HEK293 (cell line): Measurements from ENCODE around the gene SNAP47.

ENCODE experiments used
- CTCF ChIA-PET: fragments of 350-600 bp; formaldehyde crosslinking; extraction: SDS; loops from one replicate; lab custom pipeline; 2021; ENCODE audit warnings: antibody characterized with exemption; lab: Yijun Ruan, JAX
- POLR2A ChIA-PET: fragments of 300-600 bp; formaldehyde crosslinking; extraction: SDS; loops from one replicate; lab custom pipeline; 2020; ENCODE audit warnings: antibody characterized with exemption, inconsistent platforms; lab: Yijun Ruan, JAX
- H3K27ac ChIP-seq: fragments of 200-500 bp; sonication (Bioruptor generic); 2 replicates; pipeline ENCODE4 v1.5.1; 2014; ENCODE audit warnings: low read depth, low read length, control low read depth, inconsistent platforms; ENCODE audit errors: extremely low read depth
- H3K36me3 ChIP-seq, 2 experiments: fragments of 200-500 bp in 1 of 2; sonication (Bioruptor generic) in 1 of 2; 1 replicate in 1 of 2; 2 replicates in 1 of 2; pipeline ENCODE4 v1.5.1; 2014 to 2017; ENCODE audit warnings: inconsistent platforms in 2 of 2, low read length in 2 of 2; ENCODE audit not compliant: control insufficient read depth in 2 of 2, insufficient read depth in 1 of 2
- H3K4me1 ChIP-seq: fragments of 200-500 bp; sonication (Bioruptor generic); 2 replicates; pipeline ENCODE4 v1.5.1; 2014; ENCODE audit warnings: mild to moderate bottlenecking, low read length, inconsistent platforms; ENCODE audit not compliant: control insufficient read depth, insufficient read depth
- H3K4me3 ChIP-seq: 2 replicates; pipeline ENCODE4 v1.5.1; 2011; ENCODE audit warnings: low read depth, mild to moderate bottlenecking, control low read depth, low read length, moderate library complexity
- H3K9me3 ChIP-seq: fragments of 200-500 bp; sonication (Bioruptor generic); 2 replicates; pipeline ENCODE4 v1.5.1; 2014; ENCODE audit warnings: low read depth, low read length, inconsistent platforms; ENCODE audit not compliant: control insufficient read depth, insufficient read depth
- BCL11A ChIP-seq: fragments of 450-650 bp; formaldehyde crosslinking; IDR thresholded peaks from 2 replicates; pipeline ENCODE4 v1.5.1; 2016; ENCODE audit warnings: low read depth, missing biosample characterization, missing genetic modification characterization
- EGR2 ChIP-seq: fragments of 450-650 bp; formaldehyde crosslinking; IDR thresholded peaks from 2 replicates; pipeline ENCODE4 v1.5.1; 2016; ENCODE audit warnings: low read depth, missing biosample characterization, missing genetic modification characterization
- GLI2 ChIP-seq: fragments of 450-650 bp; formaldehyde crosslinking; IDR thresholded peaks from 2 replicates; pipeline ENCODE4; 2017; ENCODE audit warnings: missing biosample characterization, missing genetic modification characterization, low read depth, borderline replicate concordance
- HIC1 ChIP-seq: fragments of 450-650 bp; formaldehyde crosslinking; IDR thresholded peaks from 2 replicates; pipeline ENCODE4 v1.5.1; 2016; ENCODE audit warnings: missing biosample characterization, missing genetic modification characterization
- OVOL3 ChIP-seq: fragments of 450-650 bp; formaldehyde crosslinking; IDR thresholded peaks from 2 replicates; pipeline ENCODE4 v1.5.1; 2016; ENCODE audit warnings: missing biosample characterization, missing genetic modification characterization
- RBAK ChIP-seq: fragments of 450-650 bp; formaldehyde crosslinking; IDR thresholded peaks from 2 replicates; pipeline ENCODE4 v1.5.1; 2016; ENCODE audit warnings: missing biosample characterization, missing genetic modification characterization
- SCRT1 ChIP-seq: fragments of 450-650 bp; formaldehyde crosslinking; IDR thresholded peaks from 2 replicates; pipeline ENCODE4 v1.5.1; 2016; ENCODE audit warnings: missing biosample characterization, missing genetic modification characterization, borderline replicate concordance
- SCRT2 ChIP-seq: fragments of 450-650 bp; formaldehyde crosslinking; IDR thresholded peaks from 2 replicates; pipeline ENCODE4 v1.5.1; 2016; ENCODE audit warnings: missing biosample characterization, missing genetic modification characterization
- SP3 ChIP-seq: fragments of 450-650 bp; formaldehyde crosslinking; IDR thresholded peaks from 2 replicates; pipeline ENCODE4 v1.5.1; 2016; ENCODE audit warnings: missing biosample characterization, missing genetic modification characterization
- ZFHX2 ChIP-seq: fragments of 450-650 bp; formaldehyde crosslinking; conservative IDR thresholded peaks from 2 replicates; pipeline ENCODE4 v1.5.1; 2016; ENCODE audit warnings: missing biosample characterization, missing genetic modification characterization
- ZFP3 ChIP-seq: fragments of 450-650 bp; formaldehyde crosslinking; IDR thresholded peaks from 2 replicates; pipeline ENCODE4 v1.5.1; 2016; ENCODE audit warnings: low read depth, missing biosample characterization, missing genetic modification characterization
- ZNF157 ChIP-seq: fragments of 450-650 bp; formaldehyde crosslinking; IDR thresholded peaks from 2 replicates; pipeline ENCODE4 v1.5.1; 2016; ENCODE audit warnings: missing biosample characterization, missing genetic modification characterization
- ZNF175 ChIP-seq: fragments of 450-650 bp; formaldehyde crosslinking; IDR thresholded peaks from 2 replicates; pipeline ENCODE4 v1.5.1; 2016; ENCODE audit warnings: missing biosample characterization, missing genetic modification characterization
- ZNF26 ChIP-seq: fragments of 450-650 bp; formaldehyde crosslinking; IDR thresholded peaks from 2 replicates; pipeline ENCODE4 v1.5.1; 2016; ENCODE audit warnings: missing biosample characterization, missing genetic modification characterization
- ZNF311 ChIP-seq: fragments of 450-650 bp; formaldehyde crosslinking; IDR thresholded peaks from 2 replicates; pipeline ENCODE4 v1.5.1; 2017; ENCODE audit warnings: missing biosample characterization, missing genetic modification characterization, borderline replicate concordance
- ZNF324 ChIP-seq: fragments of 450-650 bp; formaldehyde crosslinking; IDR thresholded peaks from 2 replicates; pipeline ENCODE4 v1.5.1; 2016; ENCODE audit warnings: missing biosample characterization, missing genetic modification characterization
- ZNF341 ChIP-seq: fragments of 450-650 bp; formaldehyde crosslinking; IDR thresholded peaks from 2 replicates; pipeline ENCODE4; 2016; ENCODE audit warnings: low read depth, missing biosample characterization, missing genetic modification characterization
- ZNF366 ChIP-seq: fragments of 450-650 bp; formaldehyde crosslinking; conservative IDR thresholded peaks from 2 replicates; pipeline ENCODE4 v1.5.1; 2016; ENCODE audit warnings: missing biosample characterization, missing genetic modification characterization
- ZNF48 ChIP-seq: fragments of 450-650 bp; formaldehyde crosslinking; IDR thresholded peaks from 2 replicates; pipeline ENCODE4 v1.5.1; 2016; ENCODE audit warnings: missing biosample characterization, missing genetic modification characterization
- ZNF623 ChIP-seq: fragments of 450-650 bp; formaldehyde crosslinking; IDR thresholded peaks from 2 replicates; pipeline ENCODE4 v1.5.1; 2016; ENCODE audit warnings: missing biosample characterization, missing genetic modification characterization
- ZNF624 ChIP-seq: fragments of 450-650 bp; formaldehyde crosslinking; IDR thresholded peaks from 2 replicates; pipeline ENCODE4 v1.5.1; 2017; ENCODE audit warnings: missing biosample characterization, missing genetic modification characterization
- ZSCAN23 ChIP-seq: fragments of 450-650 bp; formaldehyde crosslinking; IDR thresholded peaks from 2 replicates; pipeline ENCODE4 v1.5.1; 2016; ENCODE audit warnings: missing biosample characterization, missing genetic modification characterization
- ZSCAN5A ChIP-seq: fragments of 450-650 bp; formaldehyde crosslinking; IDR thresholded peaks from 2 replicates; pipeline ENCODE4 v1.5.1; 2016; ENCODE audit warnings: missing biosample characterization, missing genetic modification characterization

SNAP47 gene

GRCh38 chr1:227785094-227785804, 50.0 kb downstream of the SNAP47 start:
- H3K36me3 ChIP-seq: peaks cover 3 to 19% of the 10 kb centered on the region in 2 experiments
- ChIA-PET CTCF (no interaction called here), POLR2A (interaction anchor here (0.6 kb wide), 1 partner anchor 10 kb away, joined by 6 read pairs; no protein-coding TSS in a partner anchor)

GRCh38 chr1:227785805-227786671, 50.8 kb downstream of the SNAP47 start:
- Histone ChIP-seq H3K9me3 (no peaks in the 10 kb centered on the region), H3K4me1 (peaks cover 3% of the 10 kb centered on the region; the same call in 1 of the 2 replicates), H3K4me3 (no peak overlapping the region), H3K27ac (no peak overlapping the region), H3K36me3 (peaks cover 3 to 11% of the 10 kb centered on the region in 2 experiments)
- POLR2A ChIA-PET: no interaction called here
- TF ChIP-seq ZFHX2 (tag by site-specific recombination) (peak; percentile 88), EGR2 (tag by site-specific recombination) (peak; percentile 89), ZSCAN5A (tag by site-specific recombination) (no peak)
- CTCF ChIA-PET: no interaction called here

More at GRCh38 chr1:227785094-227785804, 50.0 kb downstream of the SNAP47 start:
- TF ChIP-seq ZFHX2 (tag by site-specific recombination) (no peak), OVOL3 (tag by site-specific recombination) (no peak), BCL11A (tag by site-specific recombination) (no peak), ZNF623 (no peak), ZSCAN23 (tag by site-specific recombination) (0 out of 2 replicates have a peak, but pooled peaks have one; percentile 29), SCRT1 (tag by site-specific recombination) (peak; percentile 87), ZNF26 (tag by site-specific recombination) (no peak), SCRT2 (tag by site-specific recombination) (peak; percentile 92)
- H3K4me1 ChIP-seq: peaks cover 3% of the 10 kb centered on the region; the same call in 1 of the 2 replicates
- no peaks in the 10 kb centered on the region for H3K9me3 ChIP-seq
- no peak overlapping the region for H3K27ac ChIP-seq
- H3K4me3 ChIP-seq: no peak overlapping the region

GRCh38 chr1:227786673-227787512, 51.7 kb downstream of the SNAP47 start:
- Histone ChIP-seq H3K36me3 (peaks cover 3 to 6% of the 10 kb centered on the region in 2 experiments), H3K27ac (no peak overlapping the region), H3K9me3 (no peaks in the 10 kb centered on the region), H3K4me3 (0 out of 2 replicates have a peak overlapping the region, but pooled peaks have one; percentile 65), H3K4me1 (peaks cover 3% of the 10 kb centered on the region; the same call in 1 of the 2 replicates)
- ChIA-PET CTCF (interaction anchor here (0.8 to 1.5 kb wide), 3 partner anchors 23 to 167 kb away, joined by 3 to 5 read pairs (median 3); no protein-coding TSS in a partner anchor), POLR2A (interaction anchor here (1.1 to 1.3 kb wide), 3 partner anchors 14 to 161 kb away, joined by 3 to 19 read pairs (median 8); partner anchors contain the start of gene WNT9A)
- TF ChIP-seq ZNF311 (tag by site-specific recombination) (no peak), ZNF175 (tag by site-specific recombination) (no peak), HIC1 (tag by site-specific recombination) (no peak), ZNF157 (tag by site-specific recombination) (no peak), ZFP3 (tag by site-specific recombination) (no peak), BCL11A (tag by site-specific recombination) (no peak), RBAK (tag by site-specific recombination) (no peak), SP3 (no peak), ZNF48 (tag by site-specific recombination) (no peak), GLI2 (tag by site-specific recombination) (no peak), ZNF341 (tag by site-specific recombination) (no peak), ZNF366 (tag by site-specific recombination) (no peak), ZNF624 (tag by site-specific recombination) (no peak), ZNF324 (tag by site-specific recombination) (no peak)
